IMR-90 (cell line): ENCODE results near the gene DNAJC7. TPM values are rescaled to one million over a fixed set of nuclear protein-coding genes. Genes with fewer than 3 reads are reported as not detected.

Experiments
- ATAC-seq: fragments of 200-7000 bp; cut with Tn5 transposase; 2 replicates; pipeline ENCODE4 v1.9.1; 2020; ENCODE audit warnings: low read depth, mild to moderate bottlenecking, moderate library complexity
- BruUV-seq: library from RNA; stranded (reverse); fragments of 400-500 nt; replicated peaks from 2 replicates; lab custom pipeline; 2021; lab: Mats Ljungman, UMichigan
- CTCF ChIA-PET: fragments of 300-600 bp; formaldehyde crosslinking; extraction: SDS; loops from one replicate; lab custom pipeline; 2021; ENCODE audit warnings: antibody characterized with exemption; lab: Yijun Ruan, JAX
- POLR2A ChIA-PET: fragments of 300-600 bp; sonication (Branson Sonifier 250); formaldehyde crosslinking; loops from one replicate; lab custom pipeline; 2022; ENCODE audit warnings: antibody characterized with exemption; ENCODE audit not compliant: unreplicated experiment; lab: Charles Lee
- DNase-seq: peaks from one replicate; pipeline ENCODE4 v3.0.0; 2013
- H2AFZ ChIP-seq: replicated peaks from 2 replicates; pipeline ENCODE3; 2013; ENCODE audit warnings: low read length, mild to moderate bottlenecking; ENCODE audit not compliant: poor library complexity
- H2AK5ac ChIP-seq: 2 replicates; pipeline ENCODE4 v1.6.1; 2013; ENCODE audit warnings: low read depth, low read length, inconsistent platforms
- H2AK9ac ChIP-seq: replicated peaks from 2 replicates; pipeline ENCODE3; 2013; ENCODE audit warnings: mild to moderate bottlenecking, low read depth, low read length, moderate library complexity; ENCODE audit not compliant: poor library complexity
- H2BK120ac ChIP-seq: 2 replicates; pipeline ENCODE4 v1.6.1; 2013; ENCODE audit warnings: low read depth, low read length, inconsistent platforms
- H2BK15ac ChIP-seq: 3 replicates; pipeline ENCODE4 v1.6.1; 2013; ENCODE audit warnings: low read depth, low read length, inconsistent platforms
- H2BK20ac ChIP-seq: 2 replicates; pipeline ENCODE4 v1.6.1; 2013; ENCODE audit warnings: low read depth, mild to moderate bottlenecking, inconsistent platforms, low read length, moderate library complexity
- H2BK5ac ChIP-seq: 2 replicates; pipeline ENCODE4 v1.6.1; 2013; ENCODE audit warnings: mild to moderate bottlenecking, low read depth, low read length, inconsistent platforms; ENCODE audit not compliant: poor library complexity, severe bottlenecking
- H3K14ac ChIP-seq: replicated peaks from 2 replicates; pipeline ENCODE4 v1.6.1; 2013; ENCODE audit warnings: low read depth, low read length, inconsistent platforms
- H3K18ac ChIP-seq: 2 replicates; pipeline ENCODE4 v1.6.1; 2013; ENCODE audit warnings: low read depth, low read length, control low read depth
- H3K23ac ChIP-seq: 2 replicates; pipeline ENCODE4 v1.6.1; 2013; ENCODE audit warnings: low read depth, low read length, inconsistent platforms
- H3K27ac ChIP-seq: 2 replicates; pipeline ENCODE4 v1.5.1; 2013; ENCODE audit warnings: mild to moderate bottlenecking, control low read depth, low read length; ENCODE audit not compliant: insufficient read depth
- H3K27me3 ChIP-seq: 2 replicates; pipeline ENCODE4 v1.6.1; 2013; ENCODE audit warnings: low read length; ENCODE audit not compliant: control insufficient read depth, insufficient read depth
- H3K36me3 ChIP-seq: 2 replicates; pipeline ENCODE4 v1.6.1; 2013; ENCODE audit warnings: low read length, mixed read lengths; ENCODE audit not compliant: control insufficient read depth, insufficient read depth
- H3K4ac ChIP-seq: 2 replicates; pipeline ENCODE4 v1.6.1; 2013; ENCODE audit warnings: low read depth, low read length, inconsistent platforms
- H3K4me1 ChIP-seq: 2 replicates; pipeline ENCODE4 v1.6.1; 2013; ENCODE audit warnings: low read length, mixed read lengths; ENCODE audit not compliant: control insufficient read depth, insufficient read depth
- H3K4me2 ChIP-seq: 2 replicates; pipeline ENCODE4 v1.6.1; 2013; ENCODE audit warnings: low read depth, mild to moderate bottlenecking, control low read depth, low read length, moderate library complexity
- H3K4me3 ChIP-seq: 2 replicates; pipeline ENCODE4 v1.5.1; 2013; ENCODE audit warnings: low read depth, mild to moderate bottlenecking, control low read depth, low read length, moderate library complexity; ENCODE audit not compliant: insufficient read depth
- H3K56ac ChIP-seq: 2 replicates; pipeline ENCODE4 v1.6.1; 2013; ENCODE audit warnings: low read length, inconsistent platforms; ENCODE audit not compliant: insufficient read depth; ENCODE audit errors: extremely low read depth
- H3K79me1 ChIP-seq, 2 experiments: 2 replicates each; pipeline ENCODE4 v1.6.1; 2013; ENCODE audit warnings: low read length in 2 of 2, inconsistent platforms in 1 of 2, low read depth in 1 of 2
- H3K9ac ChIP-seq: 2 replicates; pipeline ENCODE4 v1.6.1; 2013; ENCODE audit warnings: low read depth, low read length, control low read depth
- H3K9me1 ChIP-seq: 2 replicates; pipeline ENCODE4 v1.6.1; 2013; ENCODE audit warnings: low read length, inconsistent platforms; ENCODE audit not compliant: insufficient read depth
- H3K9me3 ChIP-seq: 2 replicates; pipeline ENCODE4 v1.6.1; 2013; ENCODE audit warnings: low read length; ENCODE audit not compliant: control insufficient read depth, insufficient read depth
- H4K20me1 ChIP-seq: 2 replicates; pipeline ENCODE4 v1.6.1; 2013; ENCODE audit warnings: low read length, inconsistent platforms; ENCODE audit not compliant: insufficient read depth
- H4K5ac ChIP-seq: 2 replicates; pipeline ENCODE4 v1.6.1; 2013; ENCODE audit warnings: mild to moderate bottlenecking, low read depth, low read length, control low read depth
- H4K8ac ChIP-seq, 2 experiments: 2 replicates each; pipeline ENCODE4 v1.6.1; 2013; ENCODE audit warnings: low read depth in 2 of 2, low read length in 2 of 2, control low read depth in 1 of 2, inconsistent platforms in 1 of 2
- H4K91ac ChIP-seq: 2 replicates; pipeline ENCODE4 v1.6.1; 2013; ENCODE audit warnings: low read depth, low read length, inconsistent platforms; ENCODE audit not compliant: insufficient read depth
- CEBPB ChIP-seq: IDR thresholded peaks from 2 replicates; pipeline ENCODE4 v1.6.1; 2012; ENCODE audit warnings: low read depth, low read length, improper control_type of control experiment
- MAFK ChIP-seq: IDR thresholded peaks from 2 replicates; pipeline ENCODE4 v1.6.1; 2012; ENCODE audit warnings: low read depth, low read length, improper control_type of control experiment
- RCOR1 ChIP-seq: IDR thresholded peaks from 2 replicates; pipeline ENCODE4 v1.6.1; 2012; ENCODE audit warnings: mild to moderate bottlenecking, low read length, improper control_type of control experiment; ENCODE audit not compliant: insufficient replicate concordance
- WGBS, 2 experiments: methylation state at CpG; one replicate each; pipeline versions ENCODE4 v1.1.5 to v1.1.7; 2013; ENCODE audit warnings: missing lambda C conversion rate in 2 of 2; ENCODE audit not compliant: insufficient read length in 1 of 2; ENCODE audit errors: extremely low coverage in 2 of 2; 5-methylcytosine and 5-hydroxymethylcytosine counted together
- dilution Hi-C: fragments of 300-500 bp; cut with HindIII; formaldehyde crosslinking; loops from one replicate; pipeline ENCODE4 v1.14.3; 2018; ENCODE audit warnings: low sequenced_read_pairs; ENCODE audit not compliant: unreplicated experiment
- in situ Hi-C: fragments of 300-500 bp; cut with MboI; formaldehyde crosslinking; loops from 3 replicates; pipeline ENCODE4 v1.14.3; 2019; ENCODE audit warnings: low sequenced_read_pairs, inconsistent platforms, mixed read lengths
- intact Hi-C: fragments of 100-400 bp; cut with micrococcal nuclease; formaldehyde crosslinking; loops from 2 replicates; pipeline ENCODE4 v1.10.0; 2022
- polyA plus RNA-seq, 3 experiments: library from polyadenylated mRNA; depleted of rRNA; stranded (reverse); fragments of >200 nt; gene quantifications; 2 replicates each; pipeline ENCODE4 v1.2.3, GENCODE V29; 2012; ENCODE audit warnings: low replicate concordance in 1 of 3
- total RNA-seq: library from RNA; depleted of rRNA; stranded (reverse); fragments of >200 nt; gene quantifications from 2 replicates; pipeline ENCODE4 v1.2.3, GENCODE V29; 2012
- TF ChIP-seq, protein P1 (sequence below): fragments of 150-350 bp; IDR thresholded peaks from 2 replicates; pipeline ENCODE4 v1.6.1; 2016; ENCODE audit warnings: low read depth, mild to moderate bottlenecking, low read length, moderate library complexity, borderline replicate concordance

The DNAJC7 gene
- total and polyA plus RNA-seq, 2 of the 4 experiments (the other 2 are of a cell fraction), result 49.3 to 71.7 TPM

DNA sequence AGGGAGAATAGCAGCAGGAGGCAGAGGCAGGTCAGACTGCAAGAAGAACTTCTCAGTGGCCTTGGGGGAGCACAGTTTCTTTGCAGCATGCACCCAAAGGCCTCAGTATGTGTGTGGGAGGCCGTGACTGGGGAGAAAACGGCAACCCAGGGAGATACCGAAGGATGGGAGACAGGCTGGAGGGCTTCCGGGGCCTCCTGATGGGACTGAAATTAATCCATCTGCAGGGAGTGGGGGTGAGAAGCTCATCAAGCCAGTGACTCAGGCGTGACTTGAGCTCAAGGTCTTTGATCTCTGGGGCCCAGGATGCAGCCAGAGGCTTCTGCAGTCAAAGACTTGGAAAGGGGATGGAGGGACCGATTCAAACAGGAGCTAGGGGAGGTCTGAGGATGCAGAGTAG is 38.3 kb upstream of the DNAJC7 start:
- H2BK5ac ChIP-seq, result no peak overlapping the region
- H4K8ac ChIP-seq, result no peak overlapping the region
- ATAC-seq (peak; percentile 35; the same call in 1 of the 2 replicates), DNase-seq (peak; percentile 12)
- no peak overlapping the region for H3K27ac ChIP-seq
- no peaks in the 10 kb centered on the region for H4K20me1 ChIP-seq
- H3K9me3 ChIP-seq, result no peaks in the 10 kb centered on the region
- H3K56ac ChIP-seq, result no peak overlapping the region
- no peak overlapping the region for H2BK20ac ChIP-seq
- H2AK9ac ChIP-seq, result no peak overlapping the region
- H3K9ac ChIP-seq, result no peak overlapping the region
- no peak for TF ChIP-seq MAFK
- no peak for TF ChIP-seq RCOR1
- TF ChIP-seq, protein P1, sequence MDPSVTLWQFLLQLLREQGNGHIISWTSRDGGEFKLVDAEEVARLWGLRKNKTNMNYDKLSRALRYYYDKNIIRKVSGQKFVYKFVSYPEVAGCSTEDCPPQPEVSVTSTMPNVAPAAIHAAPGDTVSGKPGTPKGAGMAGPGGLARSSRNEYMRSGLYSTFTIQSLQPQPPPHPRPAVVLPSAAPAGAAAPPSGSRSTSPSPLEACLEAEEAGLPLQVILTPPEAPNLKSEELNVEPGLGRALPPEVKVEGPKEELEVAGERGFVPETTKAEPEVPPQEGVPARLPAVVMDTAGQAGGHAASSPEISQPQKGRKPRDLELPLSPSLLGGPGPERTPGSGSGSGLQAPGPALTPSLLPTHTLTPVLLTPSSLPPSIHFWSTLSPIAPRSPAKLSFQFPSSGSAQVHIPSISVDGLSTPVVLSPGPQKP, result no peak
- no peak for TF ChIP-seq CEBPB
- no peak overlapping the region for H3K23ac ChIP-seq
- H3K79me1 ChIP-seq, result no peaks in the 10 kb centered on the region
- no peak overlapping the region for H3K4ac ChIP-seq
- H3K36me3 ChIP-seq, result no peaks in the 10 kb centered on the region
- no peak overlapping the region for H3K18ac ChIP-seq
- no peak overlapping the region for H2BK120ac ChIP-seq
- WGBS, 2 experiments, result 13% methylated on average over 3 of the region's 6 CpGs; no CpG with 5 or more reads in 1 of the 2 experiments
- no peaks in the 10 kb centered on the region for H3K4me1 ChIP-seq
- no peak overlapping the region for H4K5ac ChIP-seq
- in situ Hi-C loops, result no loop called here
- no peak overlapping the region; the same call in 1 of the 2 replicates for H3K14ac ChIP-seq
- H2AFZ ChIP-seq, result no peak overlapping the region
- H3K4me2 ChIP-seq, result no peak overlapping the region
- no peak overlapping the region for H2AK5ac ChIP-seq
- dilution Hi-C loops, result no loop called here
- no TSS peak for BruUV-seq
- H4K91ac ChIP-seq, result no peak overlapping the region
- intact Hi-C loops, result no loop called here
- POLR2A ChIA-PET, result interaction anchor here (0.7 kb wide), 1 partner anchor 96 kb away, joined by 12 read pairs; no protein-coding TSS in a partner anchor
- no peak overlapping the region for H2BK15ac ChIP-seq
- CTCF ChIA-PET, result no interaction called here
- peaks cover 3% of the 10 kb centered on the region; the same call in 1 of the 2 replicates for H3K9me1 ChIP-seq
- H3K27me3 ChIP-seq, result peaks cover 77% of the 10 kb centered on the region
- no peak overlapping the region for H3K4me3 ChIP-seq
